SK-N-MC (cell line): ENCODE results near the gene UBAP1L.

Experiments
- DNase-seq: peaks from one replicate; pipeline ENCODE4 v3.0.0-alpha.2; 2011; ENCODE audit warnings: low read depth, low spot score
- H3K27ac ChIP-seq: fragments of 200-600 bp; sonication (generic); 2 replicates; pipeline ENCODE4 v1.5.1; 2016; ENCODE audit warnings: mixed run types
- H3K36me3 ChIP-seq: fragments of 200-600 bp; sonication (generic); 2 replicates; pipeline ENCODE4 v1.6.1; 2017; ENCODE audit warnings: antibody characterized with exemption, low read length, mixed read lengths; ENCODE audit not compliant: insufficient read depth
- H3K4me3 ChIP-seq: fragments of 200-600 bp; sonication (generic); 2 replicates; pipeline ENCODE4 v1.5.1; 2016
- H3K9ac ChIP-seq: fragments of 200-600 bp; sonication (generic); 2 replicates; pipeline ENCODE4 v1.8.0; 2017; ENCODE audit warnings: mixed run types, mixed read lengths; ENCODE audit not compliant: insufficient read length
- H3K9me3 ChIP-seq: fragments of 200-600 bp; sonication (generic); 2 replicates; pipeline ENCODE4 v1.6.1; 2017; ENCODE audit warnings: low read depth, mild to moderate bottlenecking, antibody characterized with exemption, low read length, moderate library complexity, mixed read lengths
- EZH2 ChIP-seq: fragments of 200-600 bp; sonication (generic); IDR thresholded peaks from one replicate; pipeline ENCODE4 v1.6.1; 2017; ENCODE audit warnings: antibody characterized with exemption
- FOXP2 ChIP-seq: optimal IDR thresholded peaks from 2 replicates; pipeline ENCODE3; 2011; ENCODE audit warnings: mild to moderate bottlenecking, moderate library complexity; ENCODE audit not compliant: insufficient read depth; ENCODE audit errors: extremely low read length, control extremely low read depth
- POLR2AphosphoS5 ChIP-seq: IDR thresholded peaks from 2 replicates; pipeline ENCODE4 v1.6.1; 2012; ENCODE audit warnings: mild to moderate bottlenecking, low read depth, low read length, borderline replicate concordance

UBAP1L gene

DNA sequence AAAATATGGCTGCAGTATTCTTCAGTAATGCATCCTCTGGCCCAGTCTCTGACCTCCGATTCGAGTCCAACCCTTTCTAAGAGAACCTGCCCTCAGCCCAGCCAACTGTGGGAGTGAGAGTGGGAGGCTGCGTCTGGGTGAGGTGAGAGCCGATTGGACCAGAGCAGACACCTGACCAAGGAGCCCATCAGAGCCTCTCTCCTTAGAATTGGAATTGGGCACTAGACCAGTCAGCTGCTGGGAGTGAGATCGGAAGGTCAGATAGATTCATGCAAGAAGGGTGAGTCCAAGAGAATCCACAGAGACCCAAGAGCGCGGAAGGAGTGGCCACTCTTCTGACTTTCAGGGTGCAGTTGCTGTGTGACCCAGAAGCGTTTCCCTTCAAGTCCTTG, 57.5 kb downstream of the UBAP1L start:
- Histone ChIP-seq H3K4me3 (no peak overlapping the region), H3K27ac (no peak overlapping the region), H3K36me3 (no peaks in the 10 kb centered on the region), H3K9ac (no peak overlapping the region), H3K9me3 (no peaks in the 10 kb centered on the region)
- no peak for DNase-seq
- TF ChIP-seq POLR2AphosphoS5 (no peak), EZH2 (no peak), FOXP2 (no peak)

GRCh38 chr15:65056868-65057548, 58.0 kb downstream of the UBAP1L start:
- no peaks in the 10 kb centered on the region for H3K36me3 ChIP-seq
- no peak overlapping the region for H3K27ac ChIP-seq
- H3K9ac ChIP-seq = no peak overlapping the region
- no peaks in the 10 kb centered on the region for H3K9me3 ChIP-seq
- no peak for DNase-seq
- no peak for TF ChIP-seq EZH2
- TF ChIP-seq FOXP2 = no peak
- no peak for TF ChIP-seq POLR2AphosphoS5
- no peak overlapping the region for H3K4me3 ChIP-seq

DNA sequence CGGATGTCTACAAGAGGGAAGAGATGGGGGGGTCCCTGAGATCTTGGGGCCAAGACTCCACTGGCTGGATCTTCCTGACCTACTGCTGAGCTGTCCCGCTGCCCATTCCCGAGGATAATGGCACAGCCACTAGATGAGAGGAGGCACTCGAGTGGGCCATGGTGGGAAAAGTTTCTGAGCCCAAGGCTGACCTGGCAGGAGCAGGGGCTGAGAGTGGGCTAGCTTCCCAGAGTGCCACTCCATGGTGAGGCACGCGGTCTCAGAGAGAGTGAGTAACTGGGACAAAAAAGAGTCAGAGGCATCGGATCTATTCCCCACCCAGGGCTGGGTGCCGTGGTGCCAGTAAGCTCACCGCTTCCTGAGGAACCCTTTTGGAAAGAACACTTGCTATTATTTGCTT, 58.9 kb downstream of the UBAP1L start:
- H3K9me3 ChIP-seq = no peaks in the 10 kb centered on the region
- TF ChIP-seq POLR2AphosphoS5 (no peak), EZH2 (no peak), FOXP2 (no peak)
- no peak overlapping the region for H3K4me3 ChIP-seq
- H3K9ac ChIP-seq = no peak overlapping the region
- no peak for DNase-seq
- H3K27ac ChIP-seq = no peak overlapping the region
- H3K36me3 ChIP-seq = no peaks in the 10 kb centered on the region

DNA sequence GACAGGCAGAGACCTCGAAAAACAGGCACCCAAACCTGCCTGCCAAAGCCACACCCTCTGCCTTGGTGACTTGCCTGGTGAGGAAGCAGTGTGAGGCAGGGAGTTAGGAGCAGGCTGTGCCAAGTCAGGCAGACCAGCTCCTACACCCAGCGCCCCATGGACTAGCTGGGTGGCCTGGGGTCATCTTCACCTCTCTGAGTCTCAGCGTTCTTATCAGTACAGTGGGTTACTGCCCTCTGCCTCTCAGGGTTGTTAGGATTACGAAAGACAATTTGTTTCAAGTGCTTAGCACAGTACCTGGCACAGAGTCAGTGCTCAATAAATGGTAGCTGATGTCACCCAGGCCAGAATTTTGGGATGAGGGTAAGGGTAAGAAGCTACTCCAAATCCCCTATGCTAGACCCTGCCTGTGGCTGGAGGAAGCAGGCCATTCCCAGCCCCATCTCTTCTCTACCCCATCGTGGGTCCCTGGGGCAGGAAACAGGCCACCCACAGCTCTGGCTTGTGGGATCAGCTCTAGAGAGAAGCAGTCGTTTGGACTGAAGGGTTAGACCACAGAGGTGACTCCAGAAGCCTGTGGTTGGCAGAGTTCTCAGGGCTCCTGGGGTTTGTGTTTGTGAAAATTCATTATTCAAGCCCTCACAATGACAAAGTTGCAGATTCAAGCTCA, 59.7 kb downstream of the UBAP1L start:
- H3K9ac ChIP-seq = no peak overlapping the region
- H3K9me3 ChIP-seq = no peaks in the 10 kb centered on the region
- no peak for TF ChIP-seq EZH2
- no peak for TF ChIP-seq POLR2AphosphoS5
- TF ChIP-seq FOXP2 = no peak
- H3K36me3 ChIP-seq = no peaks in the 10 kb centered on the region
- no peak overlapping the region for H3K27ac ChIP-seq
- no peak for DNase-seq
- no peak overlapping the region for H3K4me3 ChIP-seq

GRCh38 chr15:65054333-65055200, 60.4 kb downstream of the UBAP1L start:
- no peaks in the 10 kb centered on the region for H3K36me3 ChIP-seq
- no peak overlapping the region for H3K4me3 ChIP-seq
- no peaks in the 10 kb centered on the region for H3K9me3 ChIP-seq
- no peak overlapping the region for H3K27ac ChIP-seq
- no peak overlapping the region for H3K9ac ChIP-seq
- DNase-seq = no peak
- no peak for TF ChIP-seq FOXP2

DNA sequence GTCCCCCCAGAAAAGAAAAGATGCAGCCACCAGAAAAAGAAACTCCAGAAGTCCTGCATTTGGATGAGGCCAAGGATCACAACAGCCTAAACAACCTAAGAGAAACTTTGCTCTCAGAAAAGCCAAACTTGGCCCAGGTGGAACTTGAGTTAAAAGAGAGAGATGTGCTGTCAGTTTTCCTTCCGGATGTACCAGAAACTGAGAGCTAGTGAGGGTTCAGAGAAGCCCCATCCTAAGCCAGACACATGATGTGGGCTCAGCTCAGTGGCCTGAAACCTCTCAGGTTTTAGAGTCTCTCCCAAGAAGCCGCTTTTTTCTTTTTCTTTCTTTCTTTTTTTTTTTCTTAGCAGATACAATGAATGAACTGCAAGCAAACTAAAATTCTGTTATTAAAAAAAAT, 62.0 kb downstream of the UBAP1L start:
- no peak for DNase-seq
- H3K4me3 ChIP-seq = no peak overlapping the region
- no peak overlapping the region for H3K27ac ChIP-seq
- TF ChIP-seq FOXP2 = no peak
- H3K9me3 ChIP-seq = no peaks in the 10 kb centered on the region
- H3K36me3 ChIP-seq = no peaks in the 10 kb centered on the region
- H3K9ac ChIP-seq = no peak overlapping the region

- H3K27ac ChIP-seq = no peak overlapping the region
- DNase-seq = no peak
- H3K9ac ChIP-seq = no peak overlapping the region
- no peak for TF ChIP-seq EZH2
- TF ChIP-seq POLR2AphosphoS5 = no peak
- TF ChIP-seq FOXP2 = no peak
- H3K36me3 ChIP-seq = no peaks in the 10 kb centered on the region
- no peaks in the 10 kb centered on the region for H3K9me3 ChIP-seq
- no peak overlapping the region for H3K4me3 ChIP-seq
Measured at GRCh38 chr15:65051266-65051665, 63.7 kb downstream of the UBAP1L start.

GRCh38 chr15:65050270-65050669, 64.7 kb downstream of the UBAP1L start:
- no peak overlapping the region for H3K27ac ChIP-seq
- H3K9ac ChIP-seq = no peak overlapping the region
- no peaks in the 10 kb centered on the region for H3K9me3 ChIP-seq
- DNase-seq = no peak
- no peak overlapping the region for H3K4me3 ChIP-seq
- no peak for TF ChIP-seq POLR2AphosphoS5
- no peak for TF ChIP-seq EZH2
- no peak for TF ChIP-seq FOXP2
- no peaks in the 10 kb centered on the region for H3K36me3 ChIP-seq
